COLO668 (cell line): ENCODE measurements around the gene TMEM45B.
"Not testable (repeated sequence)": the region's sequence is repeated elsewhere in the genome, so short reads cannot be mapped to it uniquely, and the experiment has no call there.

Experiments
- DNase-seq: peaks from one replicate; lab custom pipeline; 2025; ENCODE audit not compliant: unreplicated experiment; lab: John Stamatoyannopoulos, UW

Gene TMEM45B

GRCh38 chr11:129849447-129850130, 33.9 kb downstream of the TMEM45B start:
- no peak for DNase-seq

- no peak for DNase-seq
Observed at GRCh38 chr11:129852125-129852740, 36.6 kb downstream of the TMEM45B start.

GRCh38 chr11:129853518-129854231, 38.0 kb downstream of the TMEM45B start:
- DNase-seq: peak; percentile 96

GRCh38 chr11:129854232-129854805, 38.7 kb downstream of the TMEM45B start:
- DNase-seq: peak; percentile 59

GRCh38 chr11:129855086-129855485, 39.4 kb downstream of the TMEM45B start:
- DNase-seq: no peak

GRCh38 chr11:129856036-129856435, 40.4 kb downstream of the TMEM45B start:
- no peak for DNase-seq

GRCh38 chr11:129861702-129862522, 46.3 kb downstream of the TMEM45B start:
- no peak for DNase-seq

- no peak for DNase-seq
Observed at GRCh38 chr11:129864811-129865210, 49.2 kb downstream of the TMEM45B start.

- no peak for DNase-seq
Observed at GRCh38 chr11:129865701-129866100, 50.1 kb downstream of the TMEM45B start.

GRCh38 chr11:129866311-129866710, 50.7 kb downstream of the TMEM45B start:
- no peak for DNase-seq

- not testable (repeated sequence) for DNase-seq
Observed at GRCh38 chr11:129868626-129869025, 53.0 kb downstream of the TMEM45B start.

GRCh38 chr11:129871914-129872313, 56.3 kb downstream of the TMEM45B start:
- no peak for DNase-seq

GRCh38 chr11:129880311-129880710, 64.7 kb downstream of the TMEM45B start:
- no peak for DNase-seq

GRCh38 chr11:129881570-129882170, 66.0 kb downstream of the TMEM45B start:
- peak; percentile 29 for DNase-seq

- no peak for DNase-seq
Observed at GRCh38 chr11:129884581-129884980, 68.9 kb downstream of the TMEM45B start.

GRCh38 chr11:129885381-129885780, 69.7 kb downstream of the TMEM45B start:
- DNase-seq: no peak

GRCh38 chr11:129888451-129888850, 72.8 kb downstream of the TMEM45B start:
- DNase-seq: no peak

GRCh38 chr11:129894278-129895125, 78.9 kb downstream of the TMEM45B start:
- no peak for DNase-seq
